Effector memory CD4-positive, alpha-beta T cell (primary cell): ENCODE results near the gene FLNB.

Experiments
- DNase-seq, 3 donors: peaks; one replicate each; pipeline ENCODE4 v3.0.0-alpha.2; 2020
- H3K27ac ChIP-seq: 2 replicates; pipeline ENCODE4 v1.7.0; 2013; ENCODE audit warnings: mild to moderate bottlenecking, low read length, moderate library complexity; ENCODE audit not compliant: insufficient read depth, poor library complexity, severe bottlenecking
- H3K27me3 ChIP-seq: replicated peaks from 2 replicates; pipeline ENCODE4 v1.7.0; 2013; ENCODE audit warnings: mild to moderate bottlenecking, low read length; ENCODE audit not compliant: insufficient read depth, control insufficient read depth, poor library complexity, severe bottlenecking
- H3K36me3 ChIP-seq: 2 replicates; pipeline ENCODE4 v1.7.0; 2013; ENCODE audit warnings: mild to moderate bottlenecking, low read length, moderate library complexity; ENCODE audit not compliant: control insufficient read depth, insufficient read depth
- H3K4me1 ChIP-seq: 2 replicates; pipeline ENCODE4 v1.7.0; 2013; ENCODE audit warnings: low read length, mild to moderate bottlenecking; ENCODE audit not compliant: control insufficient read depth, insufficient read depth, poor library complexity, severe bottlenecking
- H3K4me3 ChIP-seq: 2 replicates; pipeline ENCODE4 v1.7.0; 2013; ENCODE audit warnings: low read length, low read depth, mild to moderate bottlenecking; ENCODE audit not compliant: insufficient read depth, poor library complexity, severe bottlenecking
- H3K9me3 ChIP-seq: 2 replicates; pipeline ENCODE4 v1.7.0; 2013; ENCODE audit warnings: mild to moderate bottlenecking, low read length, moderate library complexity; ENCODE audit not compliant: control insufficient read depth

The FLNB gene

GRCh38 chr3:58116985-58117384 is 108.8 kb downstream of the FLNB start:
- Histone ChIP-seq H3K27me3 (no peaks in the 10 kb centered on the region), H3K4me3 (no peak overlapping the region), H3K27ac (no peak overlapping the region), H3K36me3 (peaks cover 20% of the 10 kb centered on the region), H3K4me1 (peaks cover 17% of the 10 kb centered on the region), H3K9me3 (no peaks in the 10 kb centered on the region)
- no peak for DNase-seq

- H3K27ac ChIP-seq: no peak overlapping the region
- H3K4me1 ChIP-seq: peaks cover 17% of the 10 kb centered on the region
- no peaks in the 10 kb centered on the region for H3K9me3 ChIP-seq
- H3K36me3 ChIP-seq: peaks cover 18% of the 10 kb centered on the region
- H3K27me3 ChIP-seq: no peaks in the 10 kb centered on the region
- DNase-seq: no peak
- H3K4me3 ChIP-seq: no peak overlapping the region
Observed at GRCh38 chr3:58117561-58118181, 109.4 kb downstream of the FLNB start.

- Histone ChIP-seq H3K27me3 (no peaks in the 10 kb centered on the region), H3K4me1 (peaks cover 17% of the 10 kb centered on the region), H3K9me3 (no peaks in the 10 kb centered on the region), H3K27ac (no peak overlapping the region), H3K36me3 (peaks cover 24% of the 10 kb centered on the region), H3K4me3 (no peak overlapping the region)
- DNase-seq: no peak
Observed at GRCh38 chr3:58119186-58119585, 111.0 kb downstream of the FLNB start.

- Histone ChIP-seq H3K4me1 (peaks cover 15% of the 10 kb centered on the region), H3K27me3 (no peaks in the 10 kb centered on the region), H3K27ac (no peak overlapping the region), H3K4me3 (no peak overlapping the region), H3K9me3 (no peaks in the 10 kb centered on the region), H3K36me3 (peaks cover 24% of the 10 kb centered on the region)
- DNase-seq: no peak
Observed at GRCh38 chr3:58120075-58120812, 112.0 kb downstream of the FLNB start.

- H3K4me1 ChIP-seq: peaks cover 5% of the 10 kb centered on the region
- DNase-seq: no peak
- H3K9me3 ChIP-seq: no peaks in the 10 kb centered on the region
- no peak overlapping the region for H3K4me3 ChIP-seq
- no peak overlapping the region for H3K27ac ChIP-seq
- H3K36me3 ChIP-seq: peaks cover 24% of the 10 kb centered on the region
- no peaks in the 10 kb centered on the region for H3K27me3 ChIP-seq
Observed at GRCh38 chr3:58121183-58121582, 113.0 kb downstream of the FLNB start.

- H3K36me3 ChIP-seq: peaks cover 28% of the 10 kb centered on the region
- DNase-seq: no peak
- no peaks in the 10 kb centered on the region for H3K27me3 ChIP-seq
- no peak overlapping the region for H3K27ac ChIP-seq
- no peaks in the 10 kb centered on the region for H3K9me3 ChIP-seq
- no peak overlapping the region for H3K4me3 ChIP-seq
- H3K4me1 ChIP-seq: no peaks in the 10 kb centered on the region
Observed at GRCh38 chr3:58122936-58123700, 114.9 kb downstream of the FLNB start.

DNA sequence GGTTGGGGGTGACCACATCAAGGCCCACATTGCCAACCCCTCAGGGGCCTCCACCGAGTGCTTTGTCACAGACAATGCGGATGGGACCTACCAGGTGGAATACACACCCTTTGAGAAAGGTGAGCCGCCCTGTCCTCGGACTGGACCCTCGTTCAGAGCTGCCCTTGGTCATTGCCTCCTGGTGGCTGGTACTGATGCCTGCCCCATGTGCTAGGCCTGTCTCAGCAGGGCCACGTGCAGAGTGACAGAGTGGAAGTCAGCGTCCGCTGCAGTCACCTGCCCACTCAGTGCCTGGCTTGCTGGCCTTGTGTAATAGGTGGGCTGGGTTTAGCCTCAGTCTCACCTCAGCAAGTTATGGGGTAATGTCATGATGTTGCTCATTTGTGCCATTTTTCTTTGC is 116.2 kb downstream of the FLNB start:
- H3K4me3 ChIP-seq: no peak overlapping the region
- no peak overlapping the region for H3K27ac ChIP-seq
- H3K4me1 ChIP-seq: no peaks in the 10 kb centered on the region
- H3K27me3 ChIP-seq: no peaks in the 10 kb centered on the region
- no peak for DNase-seq
- H3K36me3 ChIP-seq: peaks cover 28% of the 10 kb centered on the region
- no peaks in the 10 kb centered on the region for H3K9me3 ChIP-seq

- H3K4me1 ChIP-seq: no peaks in the 10 kb centered on the region
- no peak overlapping the region for H3K4me3 ChIP-seq
- H3K27ac ChIP-seq: no peak overlapping the region
- H3K9me3 ChIP-seq: no peaks in the 10 kb centered on the region
- peaks cover 8% of the 10 kb centered on the region for H3K36me3 ChIP-seq
- no peak for DNase-seq
- no peaks in the 10 kb centered on the region for H3K27me3 ChIP-seq
Observed at GRCh38 chr3:58129041-58129770, 121.0 kb downstream of the FLNB start.

GRCh38 chr3:58130591-58130990 is 122.4 kb downstream of the FLNB start:
- Histone ChIP-seq H3K9me3 (no peaks in the 10 kb centered on the region), H3K27ac (no peak overlapping the region), H3K36me3 (peaks cover 8% of the 10 kb centered on the region), H3K4me3 (no peak overlapping the region), H3K4me1 (no peaks in the 10 kb centered on the region), H3K27me3 (no peaks in the 10 kb centered on the region)
- no peak for DNase-seq
